Stimulated activated CD8-positive, alpha-beta memory T cell treated with anti-CD3 and anti-CD28 coated beads, Interleukin-2, amount 100 ng/mL, for 1 hour (primary cell): ENCODE results near the gene TM9SF1.

Experiments
- DNase-seq, 2 donors: peaks; one replicate each; pipeline ENCODE4 v3.0.0-alpha.2; 2020; ENCODE audit warnings: low read depth in 2 of 2

The TM9SF1 gene

DNA sequence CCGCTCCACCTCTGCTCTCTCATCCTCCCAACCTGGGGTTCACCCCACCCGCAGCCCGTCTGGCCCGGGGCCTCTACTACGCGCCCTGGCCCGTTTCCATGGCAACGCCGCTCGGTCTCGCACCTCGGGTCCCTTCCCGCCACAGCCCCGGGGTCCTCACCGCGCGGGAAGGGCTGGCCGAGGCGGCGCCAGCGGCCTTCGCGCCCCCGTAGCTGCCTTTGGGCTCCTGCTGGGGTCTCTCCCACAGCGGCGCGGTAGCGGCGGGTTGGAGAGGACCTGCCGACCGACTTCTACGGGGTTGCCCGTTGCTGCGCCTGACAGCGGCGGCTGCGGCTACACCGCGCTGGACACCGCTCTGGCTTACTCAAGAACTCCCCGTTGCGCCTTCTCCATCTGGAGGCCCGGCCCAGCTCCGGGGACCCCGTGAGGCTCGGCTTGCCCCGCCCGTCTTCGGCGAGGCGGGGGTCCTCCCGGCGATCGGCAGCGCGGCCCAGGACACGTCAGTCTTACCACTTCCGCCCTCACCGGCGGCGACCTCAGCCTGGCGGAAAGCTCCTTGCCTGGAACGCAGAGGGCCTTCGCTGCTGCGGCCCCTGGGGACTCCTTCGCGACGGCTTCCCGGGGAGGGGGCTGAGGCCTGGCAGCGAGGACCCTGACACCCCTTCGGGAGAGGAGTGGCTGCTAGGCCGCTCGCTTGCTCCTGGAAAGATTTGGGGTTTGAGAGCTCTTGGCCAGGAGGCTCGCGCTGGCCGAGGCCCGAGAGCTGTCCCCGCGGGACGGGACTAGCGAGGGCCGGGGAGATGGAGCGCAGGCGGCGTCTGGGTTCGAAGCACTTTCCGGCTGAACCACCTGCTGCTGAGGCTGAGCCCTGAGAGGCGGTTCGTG is at the start of gene TM9SF1:
TM9SF1 (minus strand) TSS at position 256 of the 885 bp plus-strand sequence. CDS start 422 bp downstream, outside the sequence.
- peak; percentile 76 to 77 for DNase-seq

DNA sequence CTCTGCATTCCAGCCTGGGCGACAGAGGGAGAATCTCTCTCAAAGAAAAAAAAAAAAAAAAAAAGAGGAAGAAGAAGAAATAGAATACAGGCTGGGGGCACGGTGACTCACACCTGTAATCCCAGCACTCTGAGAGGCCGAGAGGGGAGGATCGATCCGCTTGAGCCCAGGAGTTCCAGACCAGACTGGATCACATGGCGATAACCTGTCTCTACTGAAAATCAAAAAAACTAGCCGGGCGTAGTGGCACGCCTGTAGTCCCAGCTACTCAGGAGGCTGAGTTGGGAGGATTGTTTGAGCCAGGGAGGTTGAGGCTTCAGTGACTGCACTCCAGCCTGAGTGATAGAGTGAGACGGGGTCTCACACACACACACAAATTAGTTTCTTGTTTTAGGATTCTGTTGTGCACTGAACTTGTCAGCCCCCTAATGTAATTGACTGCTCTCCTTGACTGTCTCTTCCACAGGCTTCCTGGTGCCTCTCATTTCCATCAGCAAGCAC is 48.1 kb upstream of the TM9SF1 start:
- no peak for DNase-seq

GRCh38 chr14:24241829-24242443 is 46.7 kb upstream of the TM9SF1 start:
- DNase-seq, result peak; percentile 79 to 90

DNA sequence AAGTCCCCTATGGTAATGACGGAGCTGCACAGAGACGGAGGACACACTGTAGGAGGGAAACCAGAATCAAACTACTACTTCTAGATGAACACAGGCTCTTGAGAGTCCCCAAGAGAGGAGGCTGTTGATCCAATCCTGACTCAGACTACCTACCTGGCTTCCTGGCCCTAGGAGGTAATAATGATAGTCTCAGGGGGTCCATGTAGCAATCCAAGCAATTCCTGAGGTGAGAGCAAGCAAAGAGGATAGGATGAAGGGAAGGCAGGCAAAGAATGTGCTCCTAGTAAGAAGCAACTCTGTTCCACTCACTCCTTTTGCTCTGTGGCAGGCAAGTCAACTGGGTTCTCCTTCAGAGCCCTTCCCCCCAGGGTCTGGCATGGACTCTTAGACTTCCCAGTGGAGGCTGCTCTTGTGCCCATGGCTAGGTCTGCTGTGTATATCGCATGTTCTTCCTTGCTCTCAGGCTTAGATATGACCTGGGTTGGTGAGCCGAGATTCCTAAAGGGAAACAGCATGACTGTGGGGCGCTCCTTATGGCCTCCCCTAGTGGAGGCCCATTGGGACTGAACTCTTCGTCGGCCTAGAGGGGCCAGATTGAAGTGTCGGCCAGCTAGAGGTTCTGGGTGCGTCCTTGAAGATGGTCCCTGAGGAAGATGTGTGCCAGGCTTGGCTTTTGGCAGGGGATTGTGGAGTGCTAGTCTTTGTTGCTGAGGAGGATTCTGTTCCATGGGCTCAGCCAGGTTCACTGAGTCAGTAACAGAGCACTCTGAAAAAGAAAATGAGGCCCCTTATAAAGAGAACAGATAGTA is 45.1 kb upstream of the TM9SF1 start:
- DNase-seq, result no peak

DNA sequence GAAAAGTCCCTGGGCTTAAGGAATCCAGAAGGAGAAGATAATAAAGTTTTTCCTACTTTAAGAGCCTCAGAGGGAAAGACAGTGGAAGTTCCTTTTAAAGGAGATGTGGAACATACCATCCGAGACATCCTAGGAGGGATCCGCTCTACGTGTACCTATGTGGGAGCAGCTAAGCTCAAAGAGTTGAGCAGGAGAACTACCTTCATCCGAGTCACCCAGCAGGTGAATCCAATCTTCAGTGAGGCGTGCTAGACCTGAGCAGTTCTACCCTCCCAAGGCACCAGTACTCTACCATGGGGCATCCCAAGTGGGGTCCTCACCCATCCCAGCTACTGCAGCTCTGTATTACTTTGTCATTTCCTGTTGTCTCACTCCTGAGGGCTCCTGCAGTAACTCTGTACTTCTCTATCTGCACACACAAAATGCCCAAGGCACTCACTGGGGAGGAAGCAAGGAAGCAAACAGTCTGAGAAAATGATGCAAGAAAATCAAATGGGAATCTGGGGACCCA is 43.3 kb upstream of the TM9SF1 start:
- DNase-seq, result no peak

GRCh38 chr14:24238123-24238522 is 42.9 kb upstream of the TM9SF1 start:
- no peak for DNase-seq

- DNase-seq, result no peak
These were observed 42.3 kb upstream of the TM9SF1 start for GRCh38 chr14:24237463-24237955.

GRCh38 chr14:24236689-24237462 is 41.6 kb upstream of the TM9SF1 start:
- no peak for DNase-seq

DNA sequence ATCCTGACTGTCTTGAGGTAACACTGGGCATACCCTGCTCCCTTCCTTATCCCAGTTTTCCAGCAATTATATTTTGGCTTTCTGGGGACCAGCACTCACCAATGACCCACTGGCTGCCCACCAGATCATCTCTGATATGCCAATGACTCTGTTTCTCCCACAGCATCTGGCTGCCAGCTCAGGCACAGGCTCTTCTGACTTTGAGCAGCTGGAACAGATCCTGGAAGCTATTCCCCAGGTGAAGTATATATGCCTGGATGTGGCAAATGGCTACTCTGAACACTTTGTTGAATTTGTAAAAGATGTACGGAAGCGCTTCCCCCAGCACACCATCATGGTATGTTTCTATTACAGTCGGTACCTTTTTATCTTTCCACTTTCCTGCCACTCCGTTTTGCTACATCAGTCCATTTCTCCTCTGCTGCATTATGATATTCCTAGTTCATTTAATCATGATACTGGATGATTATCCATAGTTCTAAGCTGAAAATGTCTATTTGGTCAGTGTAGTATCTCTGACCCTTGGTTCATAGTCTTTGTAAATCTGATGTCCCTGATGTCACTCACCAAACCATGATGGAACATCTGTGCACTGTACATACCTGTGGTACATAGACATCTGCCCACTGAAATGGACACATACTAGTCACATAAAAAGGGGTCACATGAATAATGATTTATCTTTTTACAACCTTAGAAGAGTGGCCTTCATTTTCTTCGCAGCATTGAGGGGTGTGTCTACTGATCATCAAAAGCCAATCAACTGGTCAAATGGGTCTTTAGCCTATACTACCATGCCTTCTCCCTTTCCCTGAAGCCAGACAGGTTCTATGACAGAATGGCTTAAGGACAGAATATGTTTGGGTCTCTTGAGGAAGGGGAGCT is 40.8 kb upstream of the TM9SF1 start:
- no peak for DNase-seq

- DNase-seq, result no peak
These were observed 39.1 kb upstream of the TM9SF1 start for GRCh38 chr14:24234095-24235005.

- DNase-seq, result no peak
These were observed 38.3 kb upstream of the TM9SF1 start for GRCh38 chr14:24233538-24233866.

GRCh38 chr14:24232645-24233537 is 37.6 kb upstream of the TM9SF1 start, which contains the start of gene GMPR2:
Gene GMPR2, plus strand, starts transcription at chr14:24232929. Its CDS starts 325 bp downstream, at chr14:24233254.
- no peak for DNase-seq

GRCh38 chr14:24232121-24232644 is 36.9 kb upstream of the TM9SF1 start, which contains the start of gene NEDD8:
Gene NEDD8, minus strand, starts transcription at chr14:24232367. Its CDS starts 100 bp downstream, at chr14:24232267.
- peak; percentile 65 to 79 for DNase-seq

- DNase-seq, result no peak
These were observed 36.3 kb upstream of the TM9SF1 start for GRCh38 chr14:24231263-24232120.

GRCh38 chr14:24228902-24229301 is 33.7 kb upstream of the TM9SF1 start:
- DNase-seq, result no peak

- no peak for DNase-seq
These were observed 31.2 kb upstream of the TM9SF1 start for GRCh38 chr14:24226473-24226872.
